K562 (cell line): Measurements from ENCODE around the gene MATN1. TPM values are rescaled to one million over a fixed set of nuclear protein-coding genes. Genes with fewer than 3 reads are reported as not detected.

Experiments
- CBFB ChIP-seq: sonication (generic); formaldehyde crosslinking; IDR thresholded peaks from 2 replicates; pipeline ENCODE4 v1.4.0; 2020; ENCODE audit warnings: mild to moderate bottlenecking, missing genetic modification reagents
- CEBPB ChIP-seq: fragments of 450-650 bp; IDR thresholded peaks from 2 replicates; pipeline ENCODE4 v1.6.1; 2016; ENCODE audit warnings: missing genetic modification characterization, missing compliant biosample characterization
- CREB5 ChIP-seq: fragments of 250-450 bp; sonication (Bioruptor Pico); IDR thresholded peaks from 2 replicates; pipeline ENCODE4 v1.5.0; 2020; ENCODE audit warnings: mild to moderate bottlenecking
- E2F6 ChIP-seq, 2 experiments: IDR thresholded peaks; 2 replicates each; pipeline ENCODE4 v1.6.1; 2011; ENCODE audit warnings: borderline replicate concordance in 1 of 2, control low read depth in 1 of 2, low read depth in 1 of 2, low read length in 1 of 2, mild to moderate bottlenecking in 1 of 2, mixed read lengths in 1 of 2, moderate library complexity in 1 of 2; ENCODE audit not compliant: insufficient read depth in 1 of 2, insufficient read length in 1 of 2, poor library complexity in 1 of 2, severe bottlenecking in 1 of 2; ENCODE audit errors: extremely low read depth in 1 of 2
- ESRRB ChIP-seq: fragments of 250-450 bp; sonication (Bioruptor Pico); IDR thresholded peaks from 2 replicates; pipeline ENCODE4 v1.5.0; 2020; ENCODE audit warnings: mild to moderate bottlenecking, moderate library complexity, borderline replicate concordance
- KHSRP ChIP-seq: fragments of 450-650 bp; IDR thresholded peaks from 2 replicates; pipeline ENCODE4 v1.6.1; 2017
- MTA2 ChIP-seq: fragments of 450-650 bp; IDR thresholded peaks from 2 replicates; pipeline ENCODE4 v1.6.1; 2016; ENCODE audit warnings: low read depth
- NCOA6 ChIP-seq: fragments of 450-650 bp; IDR thresholded peaks from 2 replicates; pipeline ENCODE4 v1.6.1; 2017; ENCODE audit warnings: mild to moderate bottlenecking
- PBX2 ChIP-seq, 2 experiments: IDR thresholded peaks in 1 of 2; conservative IDR thresholded peaks in 1 of 2; 2 replicates each; pipeline ENCODE4 v1.6.1; 2016; ENCODE audit warnings: low read depth in 2 of 2, mild to moderate bottlenecking in 1 of 2, missing compliant biosample characterization in 1 of 2, missing genetic modification characterization in 1 of 2, moderate library complexity in 1 of 2
- PCBP1 ChIP-seq: fragments of 200-400 bp; formaldehyde crosslinking; IDR thresholded peaks from 2 replicates; pipeline ENCODE4 v1.6.1; 2018; ENCODE audit warnings: mild to moderate bottlenecking, low read depth, low read length; ENCODE audit not compliant: poor library complexity, severe bottlenecking
- PHTF2 ChIP-seq: fragments of 250-450 bp; sonication (Bioruptor Pico); IDR thresholded peaks from 2 replicates; pipeline ENCODE4 v1.5.0; 2021; ENCODE audit warnings: mild to moderate bottlenecking
- SAP30 ChIP-seq: fragments of 200-600 bp; sonication (generic); IDR thresholded peaks from 2 replicates; pipeline ENCODE4 v1.6.1; 2012; ENCODE audit warnings: borderline replicate concordance, low read depth, mild to moderate bottlenecking, moderate library complexity, low read length, control low read depth, inconsistent platforms; ENCODE audit not compliant: insufficient read depth, poor library complexity, severe bottlenecking
- TARDBP ChIP-seq: fragments of 450-650 bp; IDR thresholded peaks from 2 replicates; pipeline ENCODE4 v1.6.1; 2016
- TCF7 ChIP-seq: sonication (generic); IDR thresholded peaks from 2 replicates; pipeline ENCODE4 v1.6.1; 2016; ENCODE audit warnings: antibody characterized with exemption, borderline replicate concordance
- ZNF232 ChIP-seq: sonication (generic); formaldehyde crosslinking; IDR thresholded peaks from 2 replicates; pipeline ENCODE4 v1.8.0; 2022; ENCODE audit warnings: mild to moderate bottlenecking, missing genetic modification reagents
- ZNF324 ChIP-seq: fragments of 250-450 bp; sonication (Bioruptor Pico); IDR thresholded peaks from 2 replicates; pipeline ENCODE4 v1.4.0; 2020; ENCODE audit warnings: mild to moderate bottlenecking
- ZNF511 ChIP-seq: sonication (generic); formaldehyde crosslinking; IDR thresholded peaks from 2 replicates; pipeline ENCODE4 v1.8.0; 2022; ENCODE audit warnings: mild to moderate bottlenecking, missing genetic modification reagents
- ZNF79 ChIP-seq: fragments of 250-450 bp; sonication (Bioruptor Pico); IDR thresholded peaks from 2 replicates; pipeline ENCODE4 v1.4.0; 2020; ENCODE audit warnings: low read depth, mild to moderate bottlenecking, moderate library complexity
- polyA plus RNA-seq, 8 experiments: library from polyadenylated mRNA; depleted of rRNA in 4 of 8; stranded (reverse) in 5 of 8; unstranded in 3 of 8; fragments of >200 nt; fragmentation: Nextera tagmentation in 2 of 8; fragmentation: Illumina TruSeq in 1 of 8; extraction: Ambion mirVana in 2 of 8; extraction: Trizol in 1 of 8; gene quantifications; 2 replicates each; pipeline versions ENCODE4 v1.2.1 to v1.2.3, GENCODE V29; 2011 to 2014; ENCODE audit warnings: inconsistent platforms in 1 of 8, missing spikeins in 1 of 8
- total RNA-seq, 7 experiments: library from RNA; depleted of rRNA in 6 of 7; stranded (reverse); fragments of >200 nt in 6 of 7; fragmentation: Illumina TruSeq in 2 of 7; extraction: Trizol in 2 of 7; gene quantifications; 2 replicates each; pipeline versions ENCODE4 v1.2.1 to v1.2.3, GENCODE V29; 2011 to 2021; ENCODE audit warnings: low replicate concordance in 1 of 7
- TF ChIP-seq, protein P1 (sequence below): fragments of 450-650 bp; IDR thresholded peaks from one replicate; pipeline ENCODE4 v1.6.1; 2018; ENCODE audit warnings: mild to moderate bottlenecking, moderate library complexity; ENCODE audit not compliant: partially characterized antibody

MATN1 gene
- total and polyA plus RNA-seq, 9 of the 15 experiments (the other 6 are each of a cell fraction or from before 2014, with no cell fraction given) = 0.10 to 2.3 (median 1.2) TPM

DNA sequence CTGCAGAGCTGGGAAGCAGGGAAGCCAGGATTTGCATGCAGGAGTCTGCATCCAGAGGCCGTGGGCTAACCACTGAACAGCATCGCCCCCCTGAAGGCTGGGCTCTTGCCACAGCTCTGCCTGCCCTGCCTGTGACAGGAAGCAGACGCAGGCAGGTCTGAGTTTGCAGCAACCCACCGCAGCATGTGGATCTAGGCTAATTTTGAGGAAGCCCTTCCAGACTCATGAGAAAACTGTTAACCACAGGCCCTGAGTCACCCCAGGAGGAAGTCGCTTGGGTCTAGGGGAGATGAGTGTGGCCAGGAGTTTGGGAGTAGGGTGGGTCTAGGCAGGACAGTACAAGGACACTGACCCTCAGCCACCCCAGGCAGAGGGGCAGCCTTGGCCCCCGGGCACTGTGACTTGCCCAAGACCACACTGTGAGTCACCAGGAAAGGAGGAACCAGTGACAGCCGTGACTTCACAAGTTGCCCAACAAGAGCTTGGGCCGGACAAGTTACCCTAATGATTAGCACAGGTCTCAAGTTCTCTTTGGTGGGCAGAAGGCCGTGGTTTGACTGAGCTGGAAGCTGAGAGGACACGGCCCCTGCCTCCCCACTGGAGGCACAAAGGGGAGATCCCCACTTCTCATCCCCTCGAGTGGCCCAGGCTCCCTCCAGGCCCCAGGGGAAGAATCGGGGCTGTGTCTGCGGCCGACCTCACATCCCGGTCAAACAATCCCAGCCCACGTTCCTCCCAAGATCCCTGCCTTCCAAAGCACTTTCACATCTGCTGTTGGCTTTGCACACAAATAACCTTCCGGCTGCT is 33.4 kb upstream of the MATN1 start (continued):
- TF ChIP-seq, protein P1, sequence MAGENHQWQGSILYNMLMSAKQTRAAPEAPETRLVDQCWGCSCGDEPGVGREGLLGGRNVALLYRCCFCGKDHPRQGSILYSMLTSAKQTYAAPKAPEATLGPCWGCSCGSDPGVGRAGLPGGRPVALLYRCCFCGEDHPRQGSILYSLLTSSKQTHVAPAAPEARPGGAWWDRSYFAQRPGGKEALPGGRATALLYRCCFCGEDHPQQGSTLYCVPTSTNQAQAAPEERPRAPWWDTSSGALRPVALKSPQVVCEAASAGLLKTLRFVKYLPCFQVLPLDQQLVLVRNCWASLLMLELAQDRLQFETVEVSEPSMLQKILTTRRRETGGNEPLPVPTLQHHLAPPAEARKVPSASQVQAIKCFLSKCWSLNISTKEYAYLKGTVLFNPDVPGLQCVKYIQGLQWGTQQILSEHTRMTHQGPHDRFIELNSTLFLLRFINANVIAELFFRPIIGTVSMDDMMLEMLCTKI = no peak
- no peak for TF ChIP-seq NCOA6
- TF ChIP-seq CREB5 (CRISPR knock-in tag) = no peak
- TF ChIP-seq KHSRP = no peak
- no peak for TF ChIP-seq TCF7
- TF ChIP-seq CBFB (CRISPR knock-in tag) = peak; percentile 90
- no peak for TF ChIP-seq TARDBP
- TF ChIP-seq E2F6 (IDR thresholded peaks at IDR 0.05; ENCODE audit: borderline replicate concordance in 1 of 2, extremely low read depth in 1 of 2, insufficient read depth in 1 of 2, insufficient read length in 1 of 2, low read depth in 1 of 2, low read length in 1 of 2, poor library complexity in 1 of 2, severe bottlenecking in 1 of 2) = no peak
- peak; percentile 70; the same call in 1 of the 2 replicates for TF ChIP-seq ZNF79 (CRISPR knock-in tag)
- TF ChIP-seq ZNF511 (CRISPR knock-in tag) = no peak
- no peak for TF ChIP-seq PBX2 (CRISPR knock-in tag; IDR thresholded peaks at IDR 0.05; ENCODE audit: low read depth)
- no peak for TF ChIP-seq PBX2 (tag; conservative IDR thresholded peaks at IDR 0.05; ENCODE audit: low read depth)
- TF ChIP-seq MTA2 = peak; percentile 33; the same call in 1 of the 2 replicates
- TF ChIP-seq SAP30 = peak; percentile 54
- peak; percentile 83 for TF ChIP-seq CEBPB (tag)
- TF ChIP-seq ZNF324 (CRISPR knock-in tag) = no peak; the same call in 1 of the 2 replicates
- TF ChIP-seq ZNF232 = no peak
- TF ChIP-seq PCBP1 = no peak
- TF ChIP-seq ESRRB (CRISPR knock-in tag) = no peak
- TF ChIP-seq PHTF2 = no peak
